GM18505 (cell line): ENCODE measurements around the gene WNT6.

Experiments
- ATAC-seq: cut with Tn5 transposase; IDR thresholded peaks from one replicate; pipeline ENCODE4 v1.9.1; 2021; ENCODE audit not compliant: unreplicated experiment
- POLR2A ChIP-seq: IDR thresholded peaks from 4 replicates; pipeline ENCODE4 v1.6.1; 2011; ENCODE audit warnings: borderline replicate concordance; ENCODE audit not compliant: insufficient read depth, insufficient read length; ENCODE audit errors: extremely low read depth

Gene WNT6

GRCh38 chr2:218822622-218823021 lies 37.0 kb upstream of the WNT6 start:
- no peak for TF ChIP-seq POLR2A
- ATAC-seq = no peak

- TF ChIP-seq POLR2A = no peak
- ATAC-seq = no peak
These were observed 36.3 kb upstream of the WNT6 start for GRCh38 chr2:218823196-218823855.

DNA sequence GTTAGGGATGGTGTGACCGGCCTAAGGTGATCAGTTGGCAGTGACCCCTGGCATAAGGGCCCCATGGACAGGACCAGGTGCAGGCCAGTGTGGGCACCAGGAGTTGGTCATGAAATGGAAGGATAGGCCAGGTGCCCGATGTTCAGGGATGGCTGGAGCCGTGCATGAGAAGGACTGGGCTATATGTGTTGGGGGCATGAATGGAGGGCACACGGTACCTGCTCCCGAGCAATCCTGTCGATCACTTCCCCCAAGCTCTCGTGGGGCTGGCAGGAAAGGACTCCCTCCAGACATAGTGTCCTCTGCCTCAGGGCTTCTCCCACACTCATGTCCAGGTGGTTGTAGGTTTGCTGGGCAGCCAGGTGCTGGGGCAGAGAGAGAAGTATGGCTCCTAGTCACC lies 35.6 kb upstream of the WNT6 start:
- TF ChIP-seq POLR2A = no peak
- no peak for ATAC-seq

- ATAC-seq = no peak
These were observed 32.8 kb upstream of the WNT6 start for GRCh38 chr2:218826791-218827190.

DNA sequence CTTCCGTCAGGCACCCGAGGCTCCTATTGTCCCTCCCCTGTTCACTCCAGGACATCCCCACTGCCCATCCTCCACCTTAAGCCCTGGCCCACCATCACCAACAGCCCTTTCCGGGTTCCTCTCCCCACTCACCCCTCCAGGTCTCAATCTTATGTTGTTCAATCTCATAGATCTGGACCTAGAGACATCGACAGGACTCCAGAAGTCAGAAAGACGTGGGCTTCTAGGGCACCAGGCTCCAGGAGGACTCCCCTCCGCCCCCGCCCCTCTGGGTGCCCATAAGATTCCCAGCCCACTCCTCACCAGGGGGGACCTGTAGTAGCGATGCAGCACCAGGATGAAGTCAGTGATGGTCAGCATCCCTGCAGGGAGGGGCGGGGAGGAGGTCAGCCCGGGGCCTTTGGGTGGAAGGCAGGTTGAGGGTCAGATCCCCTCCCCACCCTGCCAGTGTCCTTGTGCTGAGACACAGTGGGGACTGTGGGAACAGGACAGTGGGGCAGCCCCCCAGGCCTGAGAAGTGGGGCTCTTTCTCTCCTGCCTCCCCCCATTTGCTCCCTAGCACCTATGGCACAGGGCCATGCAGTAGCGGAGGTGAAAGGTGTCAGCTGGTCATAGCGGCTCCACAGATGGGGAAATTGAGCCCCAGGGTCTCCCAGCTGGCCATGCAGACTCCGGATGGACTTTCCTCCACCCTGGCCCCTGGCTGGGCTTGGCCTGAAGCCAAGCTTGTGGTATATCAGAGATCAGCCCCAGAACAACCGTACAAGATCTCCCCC lies 31.7 kb upstream of the WNT6 start:
- no peak for ATAC-seq

More at GRCh38 chr2:218826791-218827190, 32.8 kb upstream of the WNT6 start:
- TF ChIP-seq POLR2A = no peak

DNA sequence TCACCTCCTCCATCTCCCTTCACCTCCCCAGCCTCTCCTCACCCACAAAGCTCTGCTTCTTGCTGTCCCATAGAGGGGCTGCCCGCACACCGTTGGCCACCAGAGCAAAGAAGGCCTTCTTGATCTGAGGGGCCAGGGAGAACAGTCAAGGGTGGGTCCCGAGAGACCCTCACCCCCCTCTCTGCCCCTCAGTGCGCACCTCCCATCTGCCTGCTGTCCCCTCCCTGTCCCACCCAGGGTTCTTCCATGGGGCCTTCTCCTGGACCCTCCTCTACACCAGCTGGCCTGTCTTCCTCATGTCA lies 31.2 kb upstream of the WNT6 start:
- no peak for ATAC-seq
- no peak for TF ChIP-seq POLR2A

More for the DNA sequence above, 31.7 kb upstream of the WNT6 start:
- no peak for TF ChIP-seq POLR2A

GRCh38 chr2:218829868-218830451 lies 29.6 kb upstream of the WNT6 start:
- ATAC-seq = no peak

DNA sequence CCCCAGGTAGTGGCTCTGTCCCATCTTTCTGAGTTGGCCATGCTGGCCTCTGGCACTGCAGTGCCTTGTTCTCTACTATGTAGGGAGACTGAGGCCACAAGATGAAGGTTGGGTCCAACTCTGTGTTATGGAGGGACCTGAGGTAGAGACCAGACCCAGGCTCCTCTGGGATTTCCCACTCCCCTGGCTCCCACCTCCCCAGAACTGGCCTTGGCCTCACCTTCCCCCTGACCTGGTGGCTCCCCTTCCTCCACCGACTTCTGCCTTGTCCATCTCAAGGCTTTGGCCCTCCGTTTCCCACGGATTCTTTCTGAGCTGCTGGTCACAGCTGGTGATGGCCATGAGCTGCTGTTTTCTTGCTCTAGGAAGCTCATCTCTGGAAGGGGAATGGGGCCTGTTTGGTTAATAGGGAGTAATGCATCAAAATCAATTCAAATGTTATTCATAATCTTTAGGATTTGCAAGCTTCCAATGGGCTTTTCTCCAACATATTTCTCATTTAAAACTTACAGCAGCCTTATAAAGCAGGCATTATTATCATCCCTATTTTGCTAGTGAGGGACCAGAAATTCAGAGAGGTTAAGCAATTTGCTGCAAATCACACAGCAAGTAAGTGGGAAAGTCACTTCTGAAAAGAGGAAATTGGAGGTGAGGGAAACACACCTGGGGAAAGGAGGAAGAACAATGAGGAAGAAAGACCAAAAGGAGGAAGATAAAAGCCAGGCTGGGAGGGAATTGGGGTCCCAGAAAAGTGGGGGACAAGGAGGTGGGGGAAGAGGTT lies 28.9 kb upstream of the WNT6 start:
- ATAC-seq = no peak
- TF ChIP-seq POLR2A = no peak

More at GRCh38 chr2:218829868-218830451, 29.6 kb upstream of the WNT6 start:
- no peak for TF ChIP-seq POLR2A

- ATAC-seq = no peak
These were observed 28.1 kb upstream of the WNT6 start, which contains the start of gene PRKAG3 for GRCh38 chr2:218831378-218831990. Gene PRKAG3, minus strand, starts transcription at chr2:218831803.

GRCh38 chr2:218832081-218832480 lies 27.5 kb upstream of the WNT6 start:
- no peak for TF ChIP-seq POLR2A
- ATAC-seq = no peak

More at GRCh38 chr2:218831378-218831990, 28.1 kb upstream of the WNT6 start, which contains the start of gene PRKAG3:
- no peak for TF ChIP-seq POLR2A

- ATAC-seq = no peak
- no peak for TF ChIP-seq POLR2A
These were observed 27.1 kb upstream of the WNT6 start for GRCh38 chr2:218832520-218832919.

GRCh38 chr2:218833023-218833609 lies 26.5 kb upstream of the WNT6 start:
- no peak for TF ChIP-seq POLR2A
- ATAC-seq = no peak
